AG20443 (cell line): Measurements from ENCODE around the gene APBA2.

Source experiments
- DNase-seq: peaks from one replicate; pipeline ENCODE4 v3.0.0; 2012; ENCODE audit warnings: low spot score, mixed read lengths

Gene APBA2

GRCh38 chr15:29086891-29087290 lies 201.1 kb downstream of the APBA2 start:
- no peak for DNase-seq

GRCh38 chr15:29087521-29088285 lies 201.9 kb downstream of the APBA2 start:
- DNase-seq: no peak

DNA sequence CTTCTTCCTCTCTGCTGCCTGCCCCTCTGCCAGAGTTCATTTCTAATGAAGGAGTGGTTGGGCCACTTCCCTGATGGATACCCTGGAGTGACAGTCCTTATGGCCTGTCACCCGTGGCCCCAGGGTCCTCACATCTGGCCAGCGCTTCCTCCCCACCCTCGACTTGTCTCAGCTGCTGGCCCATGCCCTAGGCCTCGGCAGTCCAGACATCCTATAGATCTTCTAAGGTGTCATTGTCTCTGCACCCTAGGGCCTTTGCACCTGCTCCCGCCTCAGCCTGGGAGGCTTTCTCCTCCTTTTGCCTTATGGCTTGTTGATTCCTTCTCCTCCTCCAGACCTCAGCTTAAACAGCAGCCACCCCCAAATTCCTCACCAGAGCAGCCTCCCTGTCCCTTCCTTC lies 202.9 kb downstream of the APBA2 start:
- no peak for DNase-seq

DNA sequence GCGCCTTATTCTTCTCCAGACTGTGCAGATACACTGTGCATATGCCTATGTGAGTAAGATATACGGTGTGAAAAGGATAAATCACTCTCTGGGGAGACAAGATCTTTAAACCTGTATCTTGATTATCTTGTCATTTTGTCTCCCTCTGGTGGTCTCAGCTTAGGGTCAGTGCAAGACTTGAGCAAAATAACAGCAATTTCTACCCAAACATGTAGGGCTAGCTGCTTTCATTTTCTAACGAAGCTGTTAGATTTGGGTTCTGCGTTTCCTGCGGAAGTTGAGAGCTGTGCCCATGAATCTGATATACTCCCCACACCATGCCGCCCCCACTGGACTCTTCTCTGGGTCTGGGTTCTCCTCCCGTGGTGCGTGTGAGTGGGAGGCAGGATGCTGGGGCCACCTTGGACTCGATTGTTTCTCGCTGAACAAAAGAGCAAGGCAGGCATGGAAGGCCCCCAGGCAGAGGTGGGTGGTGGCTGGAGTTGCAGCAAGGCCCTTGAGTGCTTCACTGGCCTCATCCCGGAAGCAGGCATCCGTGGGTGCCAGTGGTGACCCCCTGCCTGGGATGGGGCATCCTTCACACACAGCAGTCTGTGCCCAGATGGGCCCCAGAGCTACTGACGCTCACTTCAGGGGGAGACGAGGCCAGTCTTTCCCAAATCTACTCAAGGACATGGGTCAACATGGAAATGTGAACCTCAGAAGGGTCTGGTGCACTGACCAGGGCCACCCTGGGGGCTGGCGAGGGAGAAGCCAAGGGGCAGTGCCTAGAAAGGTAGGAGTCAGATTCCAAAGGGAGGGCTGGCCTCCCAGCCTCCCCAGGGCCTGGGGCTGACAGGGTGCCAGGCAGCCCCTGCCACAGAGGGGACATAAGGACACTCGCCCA lies 204.2 kb downstream of the APBA2 start:
- no peak for DNase-seq

- DNase-seq: no peak
Measured at GRCh38 chr15:29090617-29091466, 205.1 kb downstream of the APBA2 start.

DNA sequence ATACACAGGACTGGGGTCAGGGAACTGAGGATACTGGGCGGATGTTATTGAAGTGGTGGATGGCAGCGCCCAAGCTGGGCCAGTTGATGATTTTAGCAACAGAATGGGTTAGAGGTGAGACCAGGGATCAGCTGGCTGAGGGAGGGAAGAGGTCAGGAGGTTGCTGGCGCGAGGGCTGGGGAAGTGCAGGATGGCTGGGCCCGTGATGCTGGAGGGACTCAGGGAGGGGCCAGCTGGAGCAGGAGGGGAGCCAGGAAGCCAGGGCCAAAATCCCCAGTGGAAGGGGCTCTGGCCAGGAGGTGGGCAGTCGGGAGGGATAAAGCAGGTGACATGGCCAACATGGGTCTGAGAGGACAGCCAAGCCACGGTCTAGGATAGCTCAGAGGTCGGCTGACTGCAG lies 205.9 kb downstream of the APBA2 start:
- DNase-seq: no peak

GRCh38 chr15:29092376-29093064 lies 206.7 kb downstream of the APBA2 start:
- no peak for DNase-seq

DNA sequence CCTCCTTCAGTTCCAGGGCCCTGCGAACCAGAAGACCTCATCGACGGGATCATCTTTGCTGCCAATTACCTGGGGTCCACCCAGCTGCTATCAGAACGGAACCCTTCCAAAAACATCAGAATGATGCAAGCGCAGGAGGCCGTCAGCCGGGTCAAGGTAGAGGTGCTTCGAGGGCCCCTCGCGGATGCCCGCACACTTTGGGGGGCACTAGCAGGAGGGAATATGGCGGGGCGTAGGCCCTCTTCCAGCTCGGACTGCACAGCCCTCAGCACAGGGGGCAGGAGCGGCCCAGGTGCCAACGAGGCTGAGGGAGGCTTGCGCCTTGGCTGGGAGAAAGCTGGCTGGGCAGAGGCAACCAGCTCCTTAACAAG lies 207.3 kb downstream of the APBA2 start:
- DNase-seq: no peak

DNA sequence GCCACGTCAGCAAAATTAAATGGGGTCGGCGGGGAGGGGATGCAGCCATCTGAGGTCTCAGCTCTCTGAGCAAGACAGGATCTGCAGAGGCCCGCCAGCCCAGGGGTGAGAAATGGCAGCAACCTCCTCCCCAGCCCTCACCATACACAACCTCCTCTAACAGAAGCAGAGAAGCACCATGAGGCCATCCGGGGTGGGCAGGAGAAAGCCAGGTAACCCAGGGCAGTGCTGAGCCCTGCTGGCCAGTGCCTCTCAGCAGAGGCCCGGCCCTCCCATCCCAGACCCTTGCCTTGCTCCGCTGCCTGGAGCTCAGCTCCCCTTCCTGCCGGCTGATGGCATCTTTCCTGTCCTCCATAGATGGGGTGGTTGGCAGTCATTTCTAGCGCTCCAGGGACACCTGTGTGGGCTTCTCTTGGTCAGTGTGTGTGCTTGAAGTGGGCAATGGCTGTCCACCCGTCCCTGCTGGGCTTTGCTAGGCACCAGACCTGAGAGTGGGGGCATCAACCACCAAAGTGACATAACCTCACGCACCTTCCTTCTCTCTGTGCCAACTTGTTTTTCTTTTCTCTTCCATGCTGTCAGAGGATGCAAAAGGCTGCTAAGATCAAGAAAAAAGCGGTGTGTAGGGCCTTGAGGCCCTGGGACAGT lies 208.0 kb downstream of the APBA2 start:
- DNase-seq: no peak

- no peak for DNase-seq
Measured at GRCh38 chr15:29094711-29095110, 208.9 kb downstream of the APBA2 start.

DNA sequence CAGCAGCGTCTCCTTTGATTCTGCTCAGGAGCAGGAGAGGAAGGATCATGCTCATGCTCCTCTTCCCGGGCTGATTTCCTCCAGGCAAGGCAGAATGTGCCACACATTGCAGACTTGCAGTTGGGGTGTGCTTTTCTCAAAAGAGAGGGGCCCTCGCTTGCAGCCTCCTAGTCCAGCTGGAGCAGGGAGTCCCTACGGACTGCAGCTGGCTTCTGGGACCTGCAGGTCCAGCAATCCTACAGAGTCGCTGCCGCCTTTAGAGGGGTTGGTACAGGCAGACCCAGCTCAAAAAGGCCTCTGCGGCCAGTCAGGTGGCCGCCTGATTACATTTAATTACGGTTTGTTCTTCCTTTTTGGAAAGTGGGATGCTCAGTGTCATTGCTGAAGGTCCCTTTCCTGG lies 210.0 kb downstream of the APBA2 start:
- no peak for DNase-seq

DNA sequence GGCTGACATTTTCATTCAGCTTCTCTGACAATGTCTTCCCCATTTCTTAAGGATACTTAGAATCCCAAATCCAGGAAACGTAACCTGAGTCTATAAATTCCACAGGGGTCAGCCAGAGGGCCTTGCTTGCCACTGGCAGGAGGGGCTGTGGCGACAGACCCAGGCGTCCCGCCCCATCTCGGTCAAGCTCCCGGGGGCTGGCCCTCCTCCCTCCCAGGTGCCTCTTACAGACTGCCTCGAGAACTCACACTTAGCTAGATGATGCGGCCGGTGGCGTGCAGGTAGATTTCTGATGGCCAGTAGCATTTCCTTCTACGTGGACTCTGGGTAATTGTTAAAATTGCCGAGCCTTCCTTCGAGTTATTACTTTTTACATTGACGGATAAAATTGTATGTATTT lies 211.4 kb downstream of the APBA2 start:
- no peak for DNase-seq

GRCh38 chr15:29097971-29098370 lies 212.2 kb downstream of the APBA2 start:
- DNase-seq: no peak

- DNase-seq: no peak
Measured at GRCh38 chr15:29098652-29099051, 212.9 kb downstream of the APBA2 start.

DNA sequence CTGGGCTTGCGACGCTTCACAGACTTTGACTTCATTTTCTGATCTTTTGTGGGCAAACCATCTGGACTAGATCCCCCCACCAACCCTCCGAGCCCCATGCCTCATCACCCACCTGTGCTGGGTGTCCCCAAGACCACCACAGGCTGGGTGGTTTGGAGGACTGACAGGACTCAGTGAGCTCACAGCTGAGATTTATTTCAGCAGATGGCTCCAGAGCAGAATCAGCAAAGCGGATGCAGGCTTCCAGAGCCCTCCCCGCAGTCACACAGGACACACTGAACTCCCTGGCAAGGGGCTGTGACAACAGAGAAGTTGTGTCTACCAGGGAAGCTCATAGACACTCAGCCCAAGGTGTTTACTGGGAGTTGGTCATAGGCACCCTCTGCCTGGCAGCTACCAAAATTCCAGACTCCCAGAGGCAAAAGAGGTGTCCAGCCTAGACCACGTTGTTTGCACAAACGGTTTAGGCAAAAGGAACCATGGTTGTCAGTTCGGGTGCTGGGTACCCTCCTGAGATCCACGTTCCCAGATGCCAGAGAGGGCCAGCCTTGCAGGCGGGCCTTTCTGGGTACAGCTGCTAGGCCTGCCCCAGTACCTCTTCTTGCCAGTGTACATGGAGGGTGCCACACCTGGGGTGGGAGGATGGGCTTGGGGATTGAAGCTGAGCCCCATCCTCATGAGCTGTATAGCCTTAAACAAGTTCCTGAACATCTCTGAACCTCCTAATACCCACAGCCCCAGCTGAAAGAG lies 213.5 kb downstream of the APBA2 start:
- no peak for DNase-seq

DNA sequence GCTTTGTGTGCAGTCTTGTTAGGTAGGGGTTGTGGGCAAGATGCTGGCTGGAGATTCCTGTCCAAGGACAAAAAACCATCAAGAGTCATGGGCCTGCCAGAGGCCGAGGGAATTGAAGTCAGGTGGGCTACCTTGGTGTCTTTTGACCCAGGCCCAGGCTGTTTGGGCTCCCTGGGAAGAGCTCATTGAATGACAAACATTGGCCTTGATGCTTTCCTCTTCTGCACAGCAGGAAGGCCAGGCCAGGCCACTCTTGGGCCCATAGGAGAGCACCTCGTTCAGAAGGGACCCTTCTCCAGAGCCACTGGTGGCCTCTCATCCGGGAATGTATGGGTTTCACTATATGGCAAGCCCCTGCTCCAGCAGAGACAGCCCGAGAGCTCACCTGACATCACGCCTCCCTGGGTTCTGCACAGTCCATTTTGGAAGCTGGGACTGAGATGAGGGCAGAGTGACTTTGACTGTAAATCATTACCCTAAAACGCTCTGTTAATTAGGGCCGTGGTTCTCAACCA lies 214.8 kb downstream of the APBA2 start:
- no peak for DNase-seq

GRCh38 chr15:29101491-29101890 lies 215.7 kb downstream of the APBA2 start:
- no peak for DNase-seq

DNA sequence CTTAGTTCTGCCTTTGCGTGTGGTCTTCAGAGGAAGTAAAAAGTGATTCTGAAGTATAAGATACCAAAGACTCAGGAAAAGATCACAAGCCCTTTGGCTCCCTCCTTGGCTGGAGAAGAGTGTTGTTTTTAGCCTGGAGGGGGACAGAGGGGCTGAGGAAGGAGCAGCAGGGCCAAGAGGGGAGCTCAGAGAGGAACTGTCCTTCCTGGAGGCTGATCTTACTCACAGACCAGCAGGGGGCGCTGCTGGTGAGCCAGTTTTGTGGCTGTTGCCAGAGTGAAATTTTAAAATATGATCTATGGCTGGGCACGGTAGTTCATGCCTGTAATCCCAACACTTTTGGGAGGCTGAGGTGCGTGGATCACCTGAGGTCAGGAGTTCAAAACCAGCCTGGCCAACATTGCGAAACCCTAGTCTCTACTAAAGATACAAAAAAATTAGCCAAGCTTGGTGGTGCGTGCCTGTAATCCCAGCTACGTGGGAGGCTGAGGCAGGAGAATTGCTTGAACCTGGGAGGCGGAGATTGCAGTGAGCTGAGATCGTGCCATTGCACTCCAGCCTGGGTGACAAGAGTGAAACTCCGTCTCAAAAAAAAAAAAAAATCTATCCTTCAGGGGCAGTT lies 216.5 kb downstream of the APBA2 start:
- peak; percentile 60 for DNase-seq

GRCh38 chr15:29102911-29103823 lies 217.4 kb downstream of the APBA2 start:
- peak; percentile 57 for DNase-seq
